IPS DF 4.7 (cell line): ENCODE results near the gene PSMD8.
A peak's percentile ranks its signal among the peaks of the same experiment; 100 is the strongest.
"Not testable (repeated sequence)": the region's sequence is repeated elsewhere in the genome, so short reads cannot be mapped to it uniquely, and the experiment has no call there.

Experiments used
- DNase-seq: peaks from one replicate; pipeline ENCODE4 v3.0.0-alpha.2; 2013; ENCODE audit warnings: low spot score; ENCODE audit errors: extremely low read depth

PSMD8 gene

GRCh38 chr19:38374332-38375097, at the start of gene PSMD8:
Gene PSMD8 (plus strand): TSS chr19:38374571. CDS start chr19:38374602, 31 bp downstream.
- peak; percentile 98 for DNase-seq

- DNase-seq = no peak
These were observed 47.8 kb upstream of the PSMD8 start for GRCh38 chr19:38326591-38326990.

- no peak for DNase-seq
These were observed 44.7 kb upstream of the PSMD8 start for GRCh38 chr19:38329651-38330050.

- no peak for DNase-seq
These were observed 42.6 kb upstream of the PSMD8 start for GRCh38 chr19:38331728-38332127.

- DNase-seq = no peak
These were observed 41.1 kb upstream of the PSMD8 start for GRCh38 chr19:38333245-38333644.

- DNase-seq = no peak
These were observed 38.3 kb upstream of the PSMD8 start for GRCh38 chr19:38335949-38336637.

- no peak for DNase-seq
These were observed 37.6 kb upstream of the PSMD8 start for GRCh38 chr19:38336638-38337359.

- DNase-seq = no peak
These were observed 37.1 kb upstream of the PSMD8 start for GRCh38 chr19:38337360-38337653.

GRCh38 chr19:38339011-38339410, 35.4 kb upstream of the PSMD8 start:
- DNase-seq = not testable (repeated sequence)

GRCh38 chr19:38340927-38341326, 33.4 kb upstream of the PSMD8 start:
- no peak for DNase-seq

- DNase-seq = no peak
These were observed 27.5 kb upstream of the PSMD8 start for GRCh38 chr19:38346837-38347236.

GRCh38 chr19:38350883-38351282, 23.5 kb upstream of the PSMD8 start:
- no peak for DNase-seq

- DNase-seq = no peak
These were observed 22.4 kb upstream of the PSMD8 start for GRCh38 chr19:38351865-38352395.

- no peak for DNase-seq
These were observed 21.8 kb upstream of the PSMD8 start for GRCh38 chr19:38352611-38353010.

GRCh38 chr19:38355728-38356725, 18.3 kb upstream of the PSMD8 start:
- no peak for DNase-seq

- DNase-seq = no peak
These were observed 16.3 kb upstream of the PSMD8 start for GRCh38 chr19:38358071-38358470.

- no peak for DNase-seq
These were observed 14.9 kb upstream of the PSMD8 start for GRCh38 chr19:38359242-38360021.

- no peak for DNase-seq
These were observed 14.0 kb upstream of the PSMD8 start for GRCh38 chr19:38360351-38360750.

- DNase-seq = no peak
These were observed 13.3 kb upstream of the PSMD8 start for GRCh38 chr19:38360839-38361631.
